ENCODE data around the gene PDE3B. TPM values are rescaled to one million over a fixed set of nuclear protein-coding genes. Genes with fewer than 3 reads are reported as not detected.
"Not testable (repeated sequence)": the region's sequence is repeated elsewhere in the genome, so short reads cannot be mapped to it uniquely, and the experiment has no call there.

Gene PDE3B
- total RNA-seq = 28.5 TPM
- long read RNA-seq, full-length matches to known transcripts = 33 of 51 reads
- long read RNA-seq, partial matches to known transcripts = 3 of 51 reads
- long read RNA-seq, other reads (novel, unspliced or antisense) = 15 of 51 reads

GRCh38 chr11:14643697-14644225 is at the start of gene PDE3B:
PDE3B (plus strand) TSS chr11:14643804; CDS start chr11:14644076, 272 bp downstream.
- Histone ChIP-seq H3K4me3 (peak within 1 kb of the TSS; percentile 86), H3K9me3 (no peaks in the 10 kb centered on the region), H3K27me3 (peaks cover 7% of the 10 kb centered on the region), H3K27ac (peak within 1 kb of the TSS; percentile 88), H3K4me1 (peaks cover 12% of the 10 kb centered on the region), H3K36me3 (no peaks in the 10 kb centered on the region)
- intact Hi-C loops (cut with DNase I) = no loop called here
- DNase-seq (peak; percentile 90), ATAC-seq (peak; percentile 94)
- TF ChIP-seq CTCF (IDR thresholded peaks at IDR 0.05) = no peak

DNA sequence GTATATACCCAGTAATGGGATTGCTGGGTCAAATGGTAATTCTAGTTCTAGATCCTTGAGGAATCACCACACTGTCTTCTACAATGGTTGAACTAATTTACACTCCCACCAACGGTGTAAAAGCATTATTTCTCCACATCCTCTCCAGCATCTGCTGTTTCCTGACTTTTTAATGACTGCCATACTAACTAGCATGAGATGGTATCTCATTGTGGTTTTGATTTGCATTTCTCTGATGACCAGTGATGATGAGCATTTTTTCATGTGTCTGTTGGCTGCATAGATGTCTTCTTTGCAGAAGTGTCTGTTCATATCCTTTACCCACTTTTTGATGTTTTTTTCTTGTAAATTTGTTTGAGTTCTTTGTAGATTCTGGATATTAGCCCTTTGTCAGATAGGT is 48.3 kb upstream of the PDE3B start:
- intact Hi-C loops (cut with DNase I); H3K27ac ChIP-seq; H3K27me3 ChIP-seq; ATAC-seq; DNase-seq; H3K4me1 ChIP-seq; H3K4me3 ChIP-seq; H3K9me3 ChIP-seq; H3K36me3 ChIP-seq: not testable (repeated sequence)

DNA sequence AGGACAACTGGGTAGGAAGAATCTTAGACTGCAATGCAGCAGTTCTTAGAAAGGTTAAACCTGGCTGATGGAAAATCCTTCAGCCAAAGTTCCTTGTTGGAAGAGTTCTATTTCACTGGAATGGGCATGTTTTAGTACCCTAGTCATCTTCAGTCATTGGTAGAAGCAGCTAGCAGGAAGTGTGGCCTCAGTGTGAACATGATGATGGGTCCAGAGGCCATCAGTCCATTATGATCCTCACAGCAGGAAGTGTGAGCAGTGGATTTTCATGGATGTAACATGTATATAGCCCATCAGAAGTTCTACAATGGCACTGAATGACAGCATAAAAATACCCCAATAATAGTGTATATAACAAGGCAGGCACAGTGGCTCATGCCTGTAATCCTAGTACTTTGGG is 35.9 kb upstream of the PDE3B start:
- Histone ChIP-seq H3K36me3 (no peaks in the 10 kb centered on the region), H3K27me3 (no peaks in the 10 kb centered on the region), H3K4me1 (no peaks in the 10 kb centered on the region), H3K27ac (no peak overlapping the region), H3K9me3 (no peaks in the 10 kb centered on the region), H3K4me3 (no peak overlapping the region)
- no peak for ATAC-seq
- TF ChIP-seq CTCF (IDR thresholded peaks at IDR 0.05) = no peak
- intact Hi-C loops (cut with DNase I) = no loop called here
- no peak for DNase-seq

- Histone ChIP-seq H3K4me3 (no peak overlapping the region), H3K36me3 (no peaks in the 10 kb centered on the region), H3K27me3 (no peaks in the 10 kb centered on the region), H3K27ac (no peak overlapping the region), H3K4me1 (no peaks in the 10 kb centered on the region), H3K9me3 (no peaks in the 10 kb centered on the region)
- DNase-seq (no peak), ATAC-seq (no peak)
- intact Hi-C loops (cut with DNase I) = no loop called here
- no peak for TF ChIP-seq CTCF (IDR thresholded peaks at IDR 0.05)
Observed at GRCh38 chr11:14609902-14610301, 33.7 kb upstream of the PDE3B start.

DNA sequence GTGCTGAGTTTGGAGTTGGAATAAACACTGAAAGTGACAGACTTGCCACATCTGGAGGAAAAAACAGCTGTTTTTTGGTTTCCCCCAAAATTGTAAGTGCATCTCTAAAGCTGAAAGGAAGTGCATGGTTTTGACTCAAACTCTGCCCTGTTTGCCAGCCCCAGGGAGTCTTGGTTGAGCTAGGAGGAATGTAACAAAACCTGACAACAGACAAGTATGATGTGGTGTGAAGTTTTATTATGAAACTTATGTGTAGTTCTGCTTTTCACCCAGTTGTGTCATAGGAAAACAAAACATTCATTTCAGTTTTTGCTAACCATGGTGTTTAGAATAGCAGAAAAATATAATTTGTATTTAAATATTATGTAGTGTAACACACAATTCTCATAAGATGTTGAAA is 31.7 kb upstream of the PDE3B start:
- intact Hi-C loops (cut with DNase I) = no loop called here
- ATAC-seq = peak; percentile 76

DNA sequence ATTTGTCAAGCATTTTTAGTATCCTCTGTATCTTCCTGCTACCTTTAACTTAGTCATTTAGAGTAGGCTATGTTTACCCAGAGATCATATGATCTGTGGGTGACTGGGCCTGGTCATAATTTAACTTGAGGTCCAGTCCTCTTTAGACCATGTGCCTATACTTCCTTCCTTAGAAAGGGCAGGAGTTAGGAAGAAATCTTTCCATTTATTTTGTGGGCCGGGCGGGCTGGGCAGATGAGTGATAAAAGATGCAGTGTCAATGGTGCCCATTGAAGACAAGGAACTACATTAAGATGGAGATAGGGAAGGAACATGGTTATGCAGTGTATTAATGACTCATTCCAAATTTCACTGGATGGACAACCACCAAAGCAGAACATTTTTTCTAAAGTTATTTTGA is 30.9 kb upstream of the PDE3B start:
- no peak for TF ChIP-seq CTCF (IDR thresholded peaks at IDR 0.05)
- Histone ChIP-seq H3K27ac (no peak overlapping the region), H3K36me3 (no peaks in the 10 kb centered on the region), H3K27me3 (no peaks in the 10 kb centered on the region), H3K4me1 (no peaks in the 10 kb centered on the region), H3K9me3 (no peaks in the 10 kb centered on the region), H3K4me3 (no peak overlapping the region)
- intact Hi-C loops (cut with DNase I) = no loop called here
- ATAC-seq (peak; percentile 81), DNase-seq (no peak)

More for the DNA sequence above, 31.7 kb upstream of the PDE3B start:
- Histone ChIP-seq H3K4me3 (no peak overlapping the region), H3K4me1 (no peaks in the 10 kb centered on the region), H3K27ac (no peak overlapping the region), H3K9me3 (no peaks in the 10 kb centered on the region), H3K27me3 (no peaks in the 10 kb centered on the region), H3K36me3 (no peaks in the 10 kb centered on the region)
- no peak for DNase-seq
- TF ChIP-seq CTCF (IDR thresholded peaks at IDR 0.05) = no peak

Data from upper lobe of right lung (tissue), 1 donor.